Calu3 (cell line): ENCODE data around the gene OTOP1. TPM values are rescaled to one million over a fixed set of nuclear protein-coding genes. Genes with fewer than 3 reads are reported as not detected.
"Not testable (repeated sequence)": the region's sequence is repeated elsewhere in the genome, so short reads cannot be mapped to it uniquely, and the experiment has no call there.

Source experiments
- BruUV-seq: library from RNA; stranded (reverse); fragments of 400-500 nt; replicated peaks from 2 replicates; lab custom pipeline; 2021; lab: Mats Ljungman, UMichigan
- CTCF ChIA-PET: fragments of 300-600 bp; sonication (Branson Sonifier 250); formaldehyde crosslinking; loops from one replicate; lab custom pipeline; 2022; ENCODE audit warnings: antibody characterized with exemption; lab: Charles Lee
- DNase-seq: peaks from one replicate; pipeline ENCODE4 v3.0.0; 2022
- H3K27ac Mint-ChIP-seq: one replicate; pipeline ENCODE4 v1.8.0; 2022; ENCODE audit warnings: mixed read lengths; ENCODE audit not compliant: unreplicated experiment
- H3K27me3 Mint-ChIP-seq: one replicate; pipeline ENCODE4 v1.8.0; 2022; ENCODE audit warnings: mixed read lengths; ENCODE audit not compliant: unreplicated experiment
- H3K36me3 Mint-ChIP-seq: one replicate; pipeline ENCODE4 v1.8.0; 2022; ENCODE audit warnings: mild to moderate bottlenecking, moderate library complexity, mixed read lengths; ENCODE audit not compliant: insufficient read depth, unreplicated experiment
- H3K4me1 Mint-ChIP-seq: one replicate; pipeline ENCODE4 v1.8.0; 2022; ENCODE audit warnings: mild to moderate bottlenecking, low read depth, mixed read lengths; ENCODE audit not compliant: unreplicated experiment
- H3K4me3 Mint-ChIP-seq: one replicate; pipeline ENCODE4 v1.8.0; 2022; ENCODE audit warnings: mild to moderate bottlenecking, low read depth, moderate library complexity, mixed read lengths; ENCODE audit not compliant: unreplicated experiment
- H3K9me3 Mint-ChIP-seq: one replicate; pipeline ENCODE4 v1.8.0; 2022; ENCODE audit warnings: low read depth, mixed read lengths; ENCODE audit not compliant: unreplicated experiment
- intact Hi-C: fragments of 100-400 bp; cut with micrococcal nuclease; formaldehyde crosslinking; loops from one replicate; pipeline ENCODE4 v1.10.0; 2022; ENCODE audit not compliant: unreplicated experiment
- total RNA-seq: library from RNA; stranded (reverse); gene quantifications from 2 replicates; pipeline ENCODE4 v1.2.3, GENCODE V29; 2022
- TF ChIP-seq, protein P1 (sequence below): fragments of 200-600 bp; IDR thresholded peaks from one replicate; pipeline ENCODE4 v1.8.0; 2022; ENCODE audit warnings: antibody characterized with exemption; ENCODE audit not compliant: unreplicated experiment

Gene OTOP1
- total RNA-seq, 1 experiment from 2014 or later = not detected

DNA sequence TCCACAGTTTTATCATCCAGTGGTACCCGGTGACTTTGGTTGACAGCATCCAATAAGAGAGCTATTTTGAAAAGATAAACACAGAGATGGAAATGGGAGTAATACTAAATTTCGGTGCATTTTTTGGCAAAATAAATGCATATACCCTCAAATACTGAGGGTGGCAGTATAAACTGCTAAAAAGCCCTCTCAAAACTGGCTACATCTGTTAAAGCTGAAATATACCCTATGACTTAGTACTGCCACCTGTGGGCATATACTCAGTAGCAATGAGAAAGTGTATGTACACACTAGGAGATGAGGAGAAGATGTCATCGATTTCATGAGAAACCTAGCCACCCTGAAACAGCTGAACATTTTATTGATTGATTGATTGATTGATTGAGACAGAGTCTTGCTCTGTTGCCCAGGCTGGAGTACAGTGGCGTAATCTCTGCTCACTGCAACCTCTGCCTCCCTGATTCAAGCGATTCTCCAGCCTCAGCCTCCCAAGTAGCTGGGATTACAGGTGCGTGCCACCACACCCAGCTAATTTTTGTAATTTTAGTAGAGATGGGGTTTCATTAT is 33.5 kb upstream of the OTOP1 start:
- no TSS peak for BruUV-seq
- no peak for DNase-seq
- H3K4me3 Mint-ChIP-seq = no peak overlapping the region
- H3K27ac Mint-ChIP-seq = no peak overlapping the region
- intact Hi-C loops = no loop called here
- H3K4me1 Mint-ChIP-seq = peaks cover 9% of the 10 kb centered on the region
- peaks cover 6% of the 10 kb centered on the region for H3K27me3 Mint-ChIP-seq
- no peaks in the 10 kb centered on the region for H3K36me3 Mint-ChIP-seq
- no peaks in the 10 kb centered on the region for H3K9me3 Mint-ChIP-seq
- CTCF ChIA-PET = interaction anchor here (1.0 to 1.2 kb wide), 2 partner anchors 13 to 165 kb away, joined by 4 read pairs; partner anchors contain the start of gene TMEM128
- TF ChIP-seq, protein P1, sequence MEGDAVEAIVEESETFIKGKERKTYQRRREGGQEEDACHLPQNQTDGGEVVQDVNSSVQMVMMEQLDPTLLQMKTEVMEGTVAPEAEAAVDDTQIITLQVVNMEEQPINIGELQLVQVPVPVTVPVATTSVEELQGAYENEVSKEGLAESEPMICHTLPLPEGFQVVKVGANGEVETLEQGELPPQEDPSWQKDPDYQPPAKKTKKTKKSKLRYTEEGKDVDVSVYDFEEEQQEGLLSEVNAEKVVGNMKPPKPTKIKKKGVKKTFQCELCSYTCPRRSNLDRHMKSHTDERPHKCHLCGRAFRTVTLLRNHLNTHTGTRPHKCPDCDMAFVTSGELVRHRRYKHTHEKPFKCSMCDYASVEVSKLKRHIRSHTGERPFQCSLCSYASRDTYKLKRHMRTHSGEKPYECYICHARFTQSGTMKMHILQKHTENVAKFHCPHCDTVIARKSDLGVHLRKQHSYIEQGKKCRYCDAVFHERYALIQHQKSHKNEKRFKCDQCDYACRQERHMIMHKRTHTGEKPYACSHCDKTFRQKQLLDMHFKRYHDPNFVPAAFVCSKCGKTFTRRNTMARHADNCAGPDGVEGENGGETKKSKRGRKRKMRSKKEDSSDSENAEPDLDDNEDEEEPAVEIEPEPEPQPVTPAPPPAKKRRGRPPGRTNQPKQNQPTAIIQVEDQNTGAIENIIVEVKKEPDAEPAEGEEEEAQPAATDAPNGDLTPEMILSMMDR = no peak

DNA sequence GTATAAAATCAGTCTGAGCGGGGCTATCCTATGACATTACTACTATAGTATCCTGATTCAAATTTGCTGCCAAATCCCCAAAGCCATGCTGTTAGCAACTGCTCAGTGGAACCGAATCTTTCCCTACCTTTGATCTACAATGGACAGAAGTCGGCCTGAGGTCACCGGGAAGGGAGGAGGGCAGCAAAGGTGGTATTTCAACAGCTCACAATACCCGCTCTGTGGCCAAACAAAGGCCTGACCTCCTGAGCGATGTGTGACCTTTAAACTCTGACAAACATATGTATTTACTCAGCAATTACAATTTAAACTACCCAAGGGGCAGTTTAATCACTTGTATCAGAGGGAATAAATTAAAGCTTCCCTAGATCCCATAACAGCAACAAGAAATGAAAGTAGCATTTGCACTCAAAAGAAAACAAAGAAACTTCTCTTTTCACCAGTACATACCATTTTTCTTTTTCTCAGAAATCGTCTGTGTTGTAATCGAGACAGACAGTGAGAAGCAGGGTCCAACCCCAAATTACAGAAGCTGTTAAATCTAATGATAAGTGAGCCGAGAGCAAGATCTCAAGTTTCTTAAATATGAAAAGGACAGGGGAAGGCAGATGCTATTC is 32.9 kb upstream of the OTOP1 start:
- intact Hi-C loops = no loop called here
- H3K36me3 Mint-ChIP-seq = no peaks in the 10 kb centered on the region
- CTCF ChIA-PET = interaction anchor here (1.0 to 1.2 kb wide), 2 partner anchors 12 to 166 kb away, joined by 4 read pairs; partner anchors contain the start of gene TMEM128
- H3K27ac Mint-ChIP-seq = no peak overlapping the region
- TF ChIP-seq, protein P1 = no peak
- H3K4me3 Mint-ChIP-seq = no peak overlapping the region
- H3K9me3 Mint-ChIP-seq = no peaks in the 10 kb centered on the region
- H3K27me3 Mint-ChIP-seq = peaks cover 12% of the 10 kb centered on the region
- H3K4me1 Mint-ChIP-seq = peaks cover 9% of the 10 kb centered on the region
- DNase-seq = no peak
- BruUV-seq = no TSS peak

DNA sequence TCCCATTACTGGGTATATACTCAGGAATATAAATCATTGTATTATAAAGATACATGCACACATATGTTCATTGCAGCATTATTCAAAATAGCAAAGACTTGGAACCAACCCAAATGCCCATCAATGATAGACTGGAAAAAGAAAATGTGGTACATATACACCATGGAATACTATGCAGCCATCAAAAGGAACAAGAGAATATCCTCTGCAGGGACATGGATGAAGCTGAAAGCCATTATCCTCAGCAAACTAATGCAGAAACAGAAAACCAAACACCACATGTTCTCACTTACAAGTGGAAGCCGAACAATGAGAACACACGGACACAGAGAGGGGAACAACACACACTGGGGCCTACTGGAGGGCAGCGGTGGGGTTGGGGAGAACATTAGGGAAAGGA is 31.0 kb upstream of the OTOP1 start:
- H3K36me3 Mint-ChIP-seq, DNase-seq, H3K4me3 Mint-ChIP-seq, CTCF ChIA-PET, H3K27ac Mint-ChIP-seq, H3K4me1 Mint-ChIP-seq, BruUV-seq, H3K9me3 Mint-ChIP-seq, intact Hi-C loops: not testable (repeated sequence)
- peaks cover 21% of the 10 kb centered on the region for H3K27me3 Mint-ChIP-seq

DNA sequence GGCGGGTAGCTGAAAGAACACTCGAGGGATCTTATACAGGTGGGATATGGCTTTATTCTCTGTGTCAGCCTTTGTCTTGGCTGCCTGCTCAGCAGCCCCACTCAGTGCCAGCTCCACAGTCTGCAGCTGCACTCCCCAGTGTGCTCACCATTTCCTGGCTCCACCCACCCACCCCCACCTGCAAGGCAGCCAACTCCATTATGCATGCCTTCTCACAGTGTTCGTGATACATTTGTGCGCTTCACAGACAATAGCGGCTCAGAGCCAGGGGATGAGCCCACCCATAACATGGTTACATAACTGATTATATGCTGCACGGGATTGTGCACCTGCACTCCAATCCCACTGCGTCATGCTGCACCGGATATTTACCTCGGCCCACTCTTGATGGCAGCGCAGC is 30.1 kb upstream of the OTOP1 start:
- intact Hi-C loops = no loop called here
- H3K9me3 Mint-ChIP-seq = no peaks in the 10 kb centered on the region
- H3K27me3 Mint-ChIP-seq = peaks cover 21% of the 10 kb centered on the region
- DNase-seq = no peak
- BruUV-seq = no TSS peak
- H3K36me3 Mint-ChIP-seq = no peaks in the 10 kb centered on the region
- CTCF ChIA-PET = no interaction called here
- H3K4me1 Mint-ChIP-seq = peaks cover 9% of the 10 kb centered on the region
- no peak overlapping the region for H3K27ac Mint-ChIP-seq
- H3K4me3 Mint-ChIP-seq = no peak overlapping the region
- TF ChIP-seq, protein P1 = no peak

DNA sequence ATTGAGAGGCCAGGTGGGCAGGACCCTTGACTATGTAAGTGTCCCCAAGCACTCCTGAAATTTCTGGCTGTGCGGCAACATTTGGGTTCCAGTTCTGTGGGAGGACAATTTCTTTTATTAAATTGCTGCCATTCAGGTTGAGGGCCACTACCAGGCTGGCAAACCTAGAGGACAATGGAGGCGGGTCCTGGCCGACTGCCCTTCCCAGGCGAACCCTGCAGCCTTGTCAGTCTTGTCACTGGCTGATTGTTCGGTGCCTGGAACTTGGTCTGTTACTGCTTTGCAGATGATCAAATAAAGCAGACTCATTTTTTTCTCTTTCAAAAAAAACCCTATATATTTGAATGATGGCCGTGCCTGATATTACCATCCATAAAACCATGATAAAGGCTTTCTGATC is 27.9 kb upstream of the OTOP1 start:
- TF ChIP-seq, protein P1 = no peak
- H3K27me3 Mint-ChIP-seq = peaks cover 21% of the 10 kb centered on the region
- BruUV-seq = no TSS peak
- peaks cover 5% of the 10 kb centered on the region for H3K4me1 Mint-ChIP-seq
- no peaks in the 10 kb centered on the region for H3K9me3 Mint-ChIP-seq
- H3K27ac Mint-ChIP-seq = no peak overlapping the region
- DNase-seq = no peak
- intact Hi-C loops = no loop called here
- CTCF ChIA-PET = no interaction called here
- H3K4me3 Mint-ChIP-seq = no peak overlapping the region
- no peaks in the 10 kb centered on the region for H3K36me3 Mint-ChIP-seq
